HepG2 (cell line): ENCODE data around the gene LRRC28. TPM values are rescaled to one million over a fixed set of nuclear protein-coding genes. Genes with fewer than 3 reads are reported as not detected.

Source experiments
- NFIB ChIP-seq: sonication (generic); formaldehyde crosslinking; IDR thresholded peaks from 2 replicates; pipeline ENCODE4 v1.9.0; 2021; ENCODE audit warnings: missing genetic modification reagents, mild to moderate bottlenecking, borderline replicate concordance
- NR3C1 ChIP-seq: sonication (generic); formaldehyde crosslinking; IDR thresholded peaks from 2 replicates; pipeline ENCODE4 v1.4.0; 2020; ENCODE audit warnings: missing genetic modification reagents
- POLR2A ChIP-seq, 2 experiments: IDR thresholded peaks; 2 replicates each; pipeline ENCODE4 v1.6.1; 2011; ENCODE audit warnings: low read depth in 2 of 2, low read length in 2 of 2, mild to moderate bottlenecking in 1 of 2, moderate library complexity in 1 of 2; ENCODE audit not compliant: insufficient read depth in 1 of 2
- ZNF709 ChIP-seq: sonication (generic); formaldehyde crosslinking; IDR thresholded peaks from 2 replicates; pipeline ENCODE4 v1.5.0; 2020; ENCODE audit warnings: mild to moderate bottlenecking, missing genetic modification reagents
- polyA plus RNA-seq, 8 experiments: library from polyadenylated mRNA; depleted of rRNA in 3 of 8; stranded (reverse) in 7 of 8; unstranded in 1 of 8; fragments of >200 nt; fragmentation: Illumina TruSeq in 4 of 8; extraction: Trizol in 4 of 8; gene quantifications; 2 replicates each; pipeline versions ENCODE4 v1.2.1 to v1.2.3, GENCODE V29; 2011 to 2016; ENCODE audit warnings: low read depth in 4 of 8, missing spikeins in 1 of 8, mixed read lengths in 1 of 8; ENCODE audit not compliant: insufficient read depth in 1 of 8
- total RNA-seq, 5 experiments: library from RNA; depleted of rRNA; stranded (reverse); fragments of >200 nt; fragmentation: Illumina TruSeq; extraction: Trizol; gene quantifications; 2 replicates each; pipeline ENCODE4 v1.2.3, GENCODE V29; 2016; ENCODE audit warnings: low read depth in 1 of 5
- TF ChIP-seq, protein P1 (sequence below): fragments of 450-650 bp; IDR thresholded peaks from 2 replicates; pipeline ENCODE4 v1.6.1; 2016
- TF ChIP-seq, protein P2 (sequence below): sonication (generic); formaldehyde crosslinking; IDR thresholded peaks from 2 replicates; pipeline ENCODE4 v1.4.0; 2020; ENCODE audit warnings: mild to moderate bottlenecking, missing genetic modification reagents
- TF ChIP-seq, protein P3 (sequence below): sonication (generic); formaldehyde crosslinking; IDR thresholded peaks from 2 replicates; pipeline ENCODE4 v1.8.0; 2022; ENCODE audit warnings: mild to moderate bottlenecking, missing genetic modification reagents, borderline replicate concordance
- TF ChIP-seq, protein P4 (sequence below): sonication (generic); formaldehyde crosslinking; IDR thresholded peaks from 2 replicates; pipeline ENCODE4 v1.4.0; 2020; ENCODE audit warnings: mild to moderate bottlenecking, missing genetic modification reagents
- TF ChIP-seq, protein P5 (sequence below): sonication (generic); formaldehyde crosslinking; IDR thresholded peaks from 2 replicates; pipeline ENCODE4 v1.8.1; 2023; ENCODE audit warnings: mild to moderate bottlenecking, missing genetic modification reagents

Gene LRRC28
- total and polyA plus RNA-seq, 2 of the 13 experiments (the other 11 are each of a cell fraction or from before 2014, with no cell fraction given), result 17.5 to 21.3 TPM

DNA sequence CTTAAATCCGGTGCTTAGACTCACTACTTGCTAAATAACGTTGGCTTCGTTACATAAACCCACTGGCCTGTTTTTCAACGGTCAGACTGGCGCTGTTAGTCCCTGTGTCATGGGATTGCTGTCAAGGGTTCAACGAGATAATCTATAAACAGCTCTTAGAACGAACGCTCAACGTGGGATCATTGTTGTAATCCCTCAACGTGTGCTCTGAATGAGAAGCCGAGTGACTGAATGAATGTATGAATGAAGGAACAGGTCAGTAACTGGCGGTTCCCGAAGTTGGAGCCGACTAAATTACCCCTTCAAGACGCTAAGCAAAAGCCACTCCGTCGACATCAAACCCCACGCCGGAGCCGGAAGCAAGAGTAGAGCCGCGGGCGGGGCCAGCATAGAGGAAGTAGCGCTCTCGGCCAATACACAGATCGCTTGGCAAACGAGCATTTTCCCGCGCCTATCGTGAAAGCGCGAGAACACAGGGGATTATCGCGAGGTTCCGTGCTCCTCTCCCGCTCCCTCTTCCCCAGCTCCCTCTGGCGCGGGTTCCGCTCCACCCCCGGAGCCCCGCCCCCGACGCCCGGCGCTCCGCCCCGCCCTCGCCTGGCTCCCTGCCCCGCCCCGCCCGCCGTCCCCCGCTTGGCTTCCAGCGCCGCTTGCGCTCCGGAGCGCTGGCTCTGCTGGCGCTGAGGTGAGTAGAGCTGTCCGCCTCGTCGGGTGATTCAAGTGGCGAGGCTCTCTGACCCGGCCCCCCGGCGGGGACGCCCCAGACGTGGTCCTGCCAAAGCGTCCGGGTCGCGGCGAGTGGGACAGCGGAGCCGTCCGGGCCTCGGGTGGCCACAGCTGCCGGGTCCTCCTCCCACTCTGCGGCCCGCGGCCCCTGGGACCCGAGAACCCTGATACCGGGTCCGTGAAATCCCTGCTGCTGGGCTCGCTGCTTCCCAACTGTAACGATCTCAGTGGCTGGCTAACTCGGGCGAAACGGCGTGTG lies at the start of gene LRRC28 (continued):
- TF ChIP-seq, protein P1, sequence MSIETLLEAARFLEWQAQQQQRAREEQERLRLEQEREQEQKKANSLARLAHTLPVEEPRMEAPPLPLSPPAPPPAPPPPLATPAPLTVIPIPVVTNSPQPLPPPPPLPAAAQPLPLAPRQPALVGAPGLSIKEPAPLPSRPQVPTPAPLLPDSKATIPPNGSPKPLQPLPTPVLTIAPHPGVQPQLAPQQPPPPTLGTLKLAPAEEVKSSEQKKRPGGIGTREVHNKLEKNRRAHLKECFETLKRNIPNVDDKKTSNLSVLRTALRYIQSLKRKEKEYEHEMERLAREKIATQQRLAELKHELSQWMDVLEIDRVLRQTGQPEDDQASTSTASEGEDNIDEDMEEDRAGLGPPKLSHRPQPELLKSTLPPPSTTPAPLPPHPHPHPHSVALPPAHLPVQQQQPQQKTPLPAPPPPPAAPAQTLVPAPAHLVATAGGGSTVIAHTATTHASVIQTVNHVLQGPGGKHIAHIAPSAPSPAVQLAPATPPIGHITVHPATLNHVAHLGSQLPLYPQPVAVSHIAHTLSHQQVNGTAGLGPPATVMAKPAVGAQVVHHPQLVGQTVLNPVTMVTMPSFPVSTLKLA, result peak; percentile 4; the same call in 1 of the 2 replicates
- TF ChIP-seq, protein P2, sequence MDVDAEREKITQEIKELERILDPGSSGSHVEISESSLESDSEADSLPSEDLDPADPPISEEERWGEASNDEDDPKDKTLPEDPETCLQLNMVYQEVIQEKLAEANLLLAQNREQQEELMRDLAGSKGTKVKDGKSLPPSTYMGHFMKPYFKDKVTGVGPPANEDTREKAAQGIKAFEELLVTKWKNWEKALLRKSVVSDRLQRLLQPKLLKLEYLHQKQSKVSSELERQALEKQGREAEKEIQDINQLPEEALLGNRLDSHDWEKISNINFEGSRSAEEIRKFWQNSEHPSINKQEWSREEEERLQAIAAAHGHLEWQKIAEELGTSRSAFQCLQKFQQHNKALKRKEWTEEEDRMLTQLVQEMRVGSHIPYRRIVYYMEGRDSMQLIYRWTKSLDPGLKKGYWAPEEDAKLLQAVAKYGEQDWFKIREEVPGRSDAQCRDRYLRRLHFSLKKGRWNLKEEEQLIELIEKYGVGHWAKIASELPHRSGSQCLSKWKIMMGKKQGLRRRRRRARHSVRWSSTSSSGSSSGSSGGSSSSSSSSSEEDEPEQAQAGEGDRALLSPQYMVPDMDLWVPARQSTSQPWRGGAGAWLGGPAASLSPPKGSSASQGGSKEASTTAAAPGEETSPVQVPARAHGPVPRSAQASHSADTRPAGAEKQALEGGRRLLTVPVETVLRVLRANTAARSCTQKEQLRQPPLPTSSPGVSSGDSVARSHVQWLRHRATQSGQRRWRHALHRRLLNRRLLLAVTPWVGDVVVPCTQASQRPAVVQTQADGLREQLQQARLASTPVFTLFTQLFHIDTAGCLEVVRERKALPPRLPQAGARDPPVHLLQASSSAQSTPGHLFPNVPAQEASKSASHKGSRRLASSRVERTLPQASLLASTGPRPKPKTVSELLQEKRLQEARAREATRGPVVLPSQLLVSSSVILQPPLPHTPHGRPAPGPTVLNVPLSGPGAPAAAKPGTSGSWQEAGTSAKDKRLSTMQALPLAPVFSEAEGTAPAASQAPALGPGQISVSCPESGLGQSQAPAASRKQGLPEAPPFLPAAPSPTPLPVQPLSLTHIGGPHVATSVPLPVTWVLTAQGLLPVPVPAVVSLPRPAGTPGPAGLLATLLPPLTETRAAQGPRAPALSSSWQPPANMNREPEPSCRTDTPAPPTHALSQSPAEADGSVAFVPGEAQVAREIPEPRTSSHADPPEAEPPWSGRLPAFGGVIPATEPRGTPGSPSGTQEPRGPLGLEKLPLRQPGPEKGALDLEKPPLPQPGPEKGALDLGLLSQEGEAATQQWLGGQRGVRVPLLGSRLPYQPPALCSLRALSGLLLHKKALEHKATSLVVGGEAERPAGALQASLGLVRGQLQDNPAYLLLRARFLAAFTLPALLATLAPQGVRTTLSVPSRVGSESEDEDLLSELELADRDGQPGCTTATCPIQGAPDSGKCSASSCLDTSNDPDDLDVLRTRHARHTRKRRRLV (CRISPR knock-in tag), result peak; percentile 38; the same call in 1 of the 2 replicates
- TF ChIP-seq, protein P3, sequence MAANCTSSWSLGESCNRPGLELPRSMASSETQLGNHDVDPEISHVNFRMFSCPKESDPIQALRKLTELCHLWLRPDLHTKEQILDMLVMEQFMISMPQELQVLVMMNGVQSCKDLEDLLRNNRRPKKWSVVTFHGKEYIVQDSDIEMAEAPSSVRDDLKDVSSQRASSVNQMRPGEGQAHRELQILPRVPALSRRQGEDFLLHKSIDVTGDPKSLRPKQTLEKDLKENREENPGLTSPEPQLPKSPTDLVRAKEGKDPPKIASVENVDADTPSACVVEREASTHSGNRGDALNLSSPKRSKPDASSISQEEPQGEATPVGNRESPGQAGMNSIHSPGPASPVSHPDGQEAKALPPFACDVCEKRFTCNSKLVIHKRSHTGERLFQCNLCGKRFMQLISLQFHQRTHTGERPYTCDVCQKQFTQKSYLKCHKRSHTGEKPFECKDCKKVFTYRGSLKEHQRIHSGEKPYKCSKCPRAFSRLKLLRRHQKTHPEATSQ, result peak; percentile 44; the same call in 1 of the 2 replicates
- TF ChIP-seq, protein P4, sequence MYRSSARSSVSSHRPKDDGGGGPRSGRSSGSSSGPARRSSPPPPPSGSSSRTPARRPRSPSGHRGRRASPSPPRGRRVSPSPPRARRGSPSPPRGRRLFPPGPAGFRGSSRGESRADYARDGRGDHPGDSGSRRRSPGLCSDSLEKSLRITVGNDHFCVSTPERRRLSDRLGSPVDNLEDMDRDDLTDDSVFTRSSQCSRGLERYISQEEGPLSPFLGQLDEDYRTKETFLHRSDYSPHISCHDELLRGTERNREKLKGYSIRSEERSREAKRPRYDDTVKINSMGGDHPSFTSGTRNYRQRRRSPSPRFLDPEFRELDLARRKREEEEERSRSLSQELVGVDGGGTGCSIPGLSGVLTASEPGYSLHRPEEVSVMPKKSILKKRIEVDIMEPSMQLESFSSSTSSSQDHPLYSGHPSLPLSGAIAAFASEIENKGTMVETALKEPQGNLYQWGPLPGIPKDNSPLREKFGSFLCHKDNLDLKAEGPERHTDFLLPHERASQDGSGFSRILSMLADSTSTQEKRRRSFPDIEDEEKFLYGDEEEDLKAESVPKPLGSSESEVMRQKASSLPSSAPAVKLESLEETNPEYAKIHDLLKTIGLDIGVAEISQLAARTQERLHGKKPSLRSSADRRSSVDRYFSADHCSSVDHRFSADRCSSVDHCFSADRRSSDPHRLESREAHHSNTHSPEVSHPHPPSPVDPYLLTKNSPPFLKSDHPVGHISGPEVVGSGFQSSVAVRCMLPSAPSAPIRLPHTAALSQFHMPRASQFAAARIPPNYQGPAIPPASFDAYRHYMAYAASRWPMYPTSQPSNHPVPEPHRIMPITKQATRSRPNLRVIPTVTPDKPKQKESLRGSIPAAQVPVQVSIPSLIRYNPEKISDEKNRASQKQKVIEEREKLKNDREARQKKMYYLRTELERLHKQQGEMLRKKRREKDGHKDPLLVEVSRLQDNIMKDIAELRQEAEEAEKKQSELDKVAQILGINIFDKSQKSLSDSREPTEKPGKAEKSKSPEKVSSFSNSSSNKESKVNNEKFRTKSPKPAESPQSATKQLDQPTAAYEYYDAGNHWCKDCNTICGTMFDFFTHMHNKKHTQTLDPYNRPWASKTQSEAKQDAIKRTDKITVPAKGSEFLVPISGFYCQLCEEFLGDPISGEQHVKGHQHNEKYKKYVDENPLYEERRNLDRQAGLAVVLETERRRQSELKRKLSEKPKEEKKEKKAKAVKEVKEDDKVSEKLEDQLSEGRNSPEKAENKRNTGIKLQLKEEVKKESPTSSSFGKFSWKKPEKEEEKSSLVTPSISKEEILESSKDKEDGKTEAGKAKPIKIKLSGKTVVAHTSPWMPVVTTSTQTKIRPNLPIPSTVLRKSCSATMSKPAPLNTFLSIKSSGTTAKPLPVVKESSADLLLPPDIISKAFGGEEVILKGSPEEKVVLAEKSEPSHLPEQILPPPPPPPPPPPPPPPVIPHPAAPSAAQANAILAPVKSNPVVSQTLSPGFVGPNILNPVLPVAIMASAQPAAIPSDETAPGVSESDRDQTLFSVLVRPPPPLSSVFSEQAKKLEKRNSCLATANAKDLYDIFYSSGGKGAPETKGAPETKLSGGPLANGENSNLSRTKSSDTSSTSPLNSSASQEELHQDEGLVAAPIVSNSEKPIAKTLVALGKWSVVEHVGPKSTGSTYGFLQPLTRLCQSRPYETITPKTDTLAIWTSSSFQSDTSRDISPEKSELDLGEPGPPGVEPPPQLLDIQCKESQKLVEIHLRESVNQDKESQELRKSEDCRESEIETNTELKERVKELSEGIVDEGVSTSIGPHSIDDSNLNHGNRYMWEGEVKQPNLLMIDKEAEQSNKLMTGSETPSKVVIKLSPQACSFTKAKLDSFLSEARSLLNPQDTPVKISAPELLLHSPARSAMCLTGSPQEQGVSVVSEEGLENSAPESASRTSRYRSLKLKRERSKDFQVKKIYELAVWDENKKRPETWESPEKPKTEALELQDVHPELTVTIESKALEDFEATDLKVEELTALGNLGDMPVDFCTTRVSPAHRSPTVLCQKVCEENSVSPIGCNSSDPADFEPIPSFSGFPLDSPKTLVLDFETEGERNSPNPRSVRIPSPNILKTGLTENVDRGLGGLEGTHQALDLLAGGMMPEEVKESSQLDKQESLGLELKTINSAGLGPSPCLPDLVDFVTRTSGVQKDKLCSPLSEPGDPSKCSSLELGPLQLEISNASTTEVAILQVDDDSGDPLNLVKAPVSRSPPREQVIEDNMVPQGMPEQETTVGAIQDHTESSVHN, result no peak
- TF ChIP-seq NFIB, result no peak
- TF ChIP-seq NR3C1 (CRISPR knock-in tag), result no peak
- TF ChIP-seq ZNF709 (CRISPR knock-in tag), result no peak
- peak; percentile 84 to 93 for TF ChIP-seq POLR2A (IDR thresholded peaks at IDR 0.05; ENCODE audit: insufficient read depth in 1 of 2, low read depth in 2 of 2, low read length in 2 of 2)
- TF ChIP-seq, protein P5, sequence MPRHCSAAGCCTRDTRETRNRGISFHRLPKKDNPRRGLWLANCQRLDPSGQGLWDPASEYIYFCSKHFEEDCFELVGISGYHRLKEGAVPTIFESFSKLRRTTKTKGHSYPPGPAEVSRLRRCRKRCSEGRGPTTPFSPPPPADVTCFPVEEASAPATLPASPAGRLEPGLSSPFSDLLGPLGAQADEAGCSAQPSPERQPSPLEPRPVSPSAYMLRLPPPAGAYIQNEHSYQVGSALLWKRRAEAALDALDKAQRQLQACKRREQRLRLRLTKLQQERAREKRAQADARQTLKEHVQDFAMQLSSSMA, result 0 out of 2 replicates have a peak, but pooled peaks have one; percentile 37
